Common myeloid progenitor, CD34-positive (primary cell): ENCODE measurements around the gene KIRREL3.

Source experiments
- CTCF ChIA-PET: fragments of 350-600 bp; sonication (Branson Sonifier 250); formaldehyde crosslinking; loops from one replicate; lab custom pipeline; 2021; ENCODE audit warnings: antibody characterized with exemption; lab: Charles Lee
- POLR2A ChIA-PET: fragments of 350-600 bp; sonication (Branson Sonifier 250); formaldehyde crosslinking; loops from one replicate; lab custom pipeline; 2021; ENCODE audit warnings: antibody characterized with exemption; lab: Charles Lee
- DNase-seq, 3 donors: peaks; one replicate each; pipeline versions ENCODE4 v3.0.0 to v3.0.0-alpha.2; 2013
- H3K27ac ChIP-seq, 2 experiments: 1 replicate in 1 of 2; 2 replicates in 1 of 2; pipeline ENCODE4 v1.7.0; 2013; ENCODE audit warnings: inconsistent platforms in 2 of 2, low read length in 2 of 2, mild to moderate bottlenecking in 2 of 2, low read depth in 1 of 2, moderate library complexity in 1 of 2; ENCODE audit not compliant: severe bottlenecking in 2 of 2, insufficient read depth in 1 of 2, poor library complexity in 1 of 2
- H3K27me3 ChIP-seq, 5 experiments: replicated peaks in 2 of 5; 1 replicate in 3 of 5; 2 replicates in 2 of 5; pipeline versions ENCODE4 v1.6.1 to v1.7.0; 2013; ENCODE audit warnings: low read length in 4 of 5, mild to moderate bottlenecking in 2 of 5, moderate library complexity in 2 of 5, inconsistent platforms in 1 of 5; ENCODE audit not compliant: insufficient read depth in 5 of 5, control insufficient read depth in 4 of 5
- H3K36me3 ChIP-seq, 4 experiments: 1 replicate in 2 of 4; 2 replicates in 2 of 4; pipeline versions ENCODE4 v1.6.1 to v1.7.0; 2013; ENCODE audit warnings: low read length in 3 of 4, control low read depth in 1 of 4, mild to moderate bottlenecking in 1 of 4; ENCODE audit not compliant: control insufficient read depth in 4 of 4, insufficient read depth in 4 of 4
- H3K4me1 ChIP-seq, 4 experiments: 1 replicate in 3 of 4; 2 replicates in 1 of 4; pipeline versions ENCODE4 v1.6.1 to v1.7.1; 2013; ENCODE audit warnings: low read length in 3 of 4, mild to moderate bottlenecking in 3 of 4, control low read depth in 1 of 4, inconsistent platforms in 1 of 4, moderate library complexity in 1 of 4; ENCODE audit not compliant: control insufficient read depth in 4 of 4, insufficient read depth in 4 of 4; ENCODE audit errors: control extremely low read depth in 1 of 4
- H3K4me3 ChIP-seq, 7 experiments: 1 replicate in 4 of 7; 2 replicates in 3 of 7; pipeline versions ENCODE4 v1.5.1 to v1.7.0; 2013; ENCODE audit warnings: mild to moderate bottlenecking in 7 of 7, low read length in 6 of 7, moderate library complexity in 6 of 7, inconsistent platforms in 2 of 7, low read depth in 2 of 7, control low read depth in 1 of 7; ENCODE audit not compliant: insufficient read depth in 4 of 7, control insufficient read depth in 1 of 7; ENCODE audit errors: extremely low read depth in 1 of 7
- H3K9me3 ChIP-seq, 5 experiments: 1 replicate in 4 of 5; 2 replicates in 1 of 5; pipeline versions ENCODE4 v1.6.1 to v1.7.1; 2013; ENCODE audit warnings: low read length in 4 of 5, mild to moderate bottlenecking in 2 of 5, inconsistent platforms in 1 of 5, low read depth in 1 of 5, moderate library complexity in 1 of 5; ENCODE audit not compliant: control insufficient read depth in 4 of 5, insufficient read depth in 2 of 5; ENCODE audit errors: control extremely low read depth in 1 of 5
- WGBS: methylation state at CpG from one replicate; pipeline ENCODE4 v1.1.5; 2013; ENCODE audit not compliant: insufficient coverage; 5-methylcytosine and 5-hydroxymethylcytosine counted together

KIRREL3 gene

DNA sequence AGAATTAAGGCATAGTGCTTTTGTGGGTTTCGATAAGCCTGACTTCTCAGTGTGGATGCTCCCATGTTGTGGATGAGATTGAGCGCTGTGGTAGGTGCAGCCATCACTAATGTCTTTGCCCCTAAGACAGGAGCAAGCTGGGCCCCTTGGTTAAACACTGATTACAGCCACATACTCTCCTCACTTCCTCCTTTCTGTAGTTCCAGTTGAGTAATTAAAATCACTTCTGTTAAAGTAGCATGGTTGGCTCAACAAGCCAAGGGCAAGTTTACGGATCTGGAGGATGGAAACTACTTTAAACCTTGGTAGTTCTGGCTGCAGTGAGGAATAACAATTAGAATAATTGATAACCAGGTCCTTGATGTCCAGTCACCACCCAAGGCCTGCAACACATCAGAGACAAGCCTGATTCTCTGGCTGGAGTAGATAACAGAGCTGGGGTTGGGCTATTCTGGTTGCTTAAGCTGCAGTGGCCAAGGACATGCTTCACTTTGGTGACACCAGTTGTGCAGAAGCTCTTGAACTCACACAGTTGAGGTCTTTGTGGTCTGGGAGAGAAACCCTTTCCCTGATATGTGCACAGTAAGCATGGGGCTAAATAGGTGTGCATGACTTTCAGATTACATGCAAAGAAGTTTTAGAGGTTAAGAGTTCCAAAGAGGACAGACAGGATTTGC lies 81.3 kb downstream of the KIRREL3 start:
- ChIA-PET CTCF (no interaction called here), POLR2A (interaction anchor here (0.6 kb wide), 1 partner anchor 154 kb away, joined by 3 read pairs; no protein-coding TSS in a partner anchor)
- 73% methylated on average over 2 of the region's 3 CpGs for WGBS
- Histone ChIP-seq H3K27ac (no peak overlapping the region), H3K27me3 (no peaks in the 10 kb centered on the region), H3K36me3 (no peaks in the 10 kb centered on the region), H3K4me3 (no peak overlapping the region), H3K9me3 (peaks cover 0 to 2% (median 0%) of the 10 kb centered on the region in 5 experiments), H3K4me1 (no peaks in the 10 kb centered on the region)
- DNase-seq: no peak

DNA sequence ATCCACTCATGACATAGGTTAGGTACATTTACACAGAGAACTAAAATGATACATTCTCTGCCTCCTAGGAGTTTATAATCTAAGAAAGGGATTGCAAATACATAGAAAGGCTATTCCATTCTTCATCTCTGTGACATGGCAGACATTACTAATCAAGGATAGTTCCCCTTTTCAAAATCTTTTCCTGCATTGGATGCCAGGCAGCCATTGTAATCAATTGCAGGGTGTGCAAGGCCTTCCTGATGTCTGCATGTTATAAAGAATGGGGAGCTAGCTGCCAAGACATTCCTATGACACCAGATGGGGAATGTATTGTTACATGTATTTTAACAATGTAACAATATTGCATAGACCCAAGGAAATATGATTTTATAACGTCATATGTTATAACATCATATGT lies 82.0 kb downstream of the KIRREL3 start:
- no CpG with 5 or more reads among the region's 1 CpG for WGBS
- Histone ChIP-seq H3K27me3 (no peaks in the 10 kb centered on the region), H3K9me3 (peaks cover 0 to 2% (median 0%) of the 10 kb centered on the region in 5 experiments), H3K4me1 (no peaks in the 10 kb centered on the region), H3K36me3 (no peaks in the 10 kb centered on the region), H3K4me3 (no peak overlapping the region), H3K27ac (no peak overlapping the region)
- POLR2A ChIA-PET: no interaction called here
- CTCF ChIA-PET: no interaction called here
- DNase-seq: no peak

DNA sequence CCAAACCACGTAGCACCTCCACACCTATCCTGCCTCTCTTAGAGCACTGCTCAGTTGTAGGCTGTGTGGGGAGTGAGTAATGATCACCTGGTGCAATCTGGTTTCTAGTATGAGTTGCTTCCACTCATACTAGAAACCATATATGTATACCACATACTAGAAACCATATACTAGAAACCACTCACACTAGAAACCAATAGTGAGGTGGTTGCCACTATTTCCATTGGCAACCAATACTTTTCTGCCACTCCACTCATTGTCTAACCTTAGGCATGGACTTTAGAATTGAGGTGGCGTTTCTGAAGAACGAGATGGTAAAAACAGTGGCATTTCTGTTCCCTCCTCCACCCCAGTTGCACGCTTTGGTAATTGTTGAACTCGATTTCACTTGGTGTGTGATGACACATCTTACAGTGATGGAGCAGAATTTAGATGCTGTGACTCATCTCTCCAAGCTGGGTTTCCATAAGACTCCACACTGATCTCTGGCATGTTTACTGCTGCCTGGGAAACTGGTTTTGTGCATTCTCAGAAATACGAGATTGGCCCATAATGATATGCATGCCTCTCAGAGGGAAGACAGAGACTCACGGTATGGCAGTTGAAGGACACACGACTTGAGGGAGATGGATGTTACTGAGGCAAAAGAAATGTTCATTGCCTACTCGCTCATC lies 82.9 kb downstream of the KIRREL3 start:
- Histone ChIP-seq H3K9me3 (peaks cover 0 to 2% (median 0%) of the 10 kb centered on the region in 5 experiments), H3K4me1 (no peaks in the 10 kb centered on the region), H3K36me3 (no peaks in the 10 kb centered on the region), H3K4me3 (no peak overlapping the region), H3K27ac (no peak overlapping the region), H3K27me3 (no peaks in the 10 kb centered on the region)
- 98% methylated on average over 6 of the region's 9 CpGs for WGBS
- no peak for DNase-seq
- ChIA-PET POLR2A (no interaction called here), CTCF (no interaction called here)

DNA sequence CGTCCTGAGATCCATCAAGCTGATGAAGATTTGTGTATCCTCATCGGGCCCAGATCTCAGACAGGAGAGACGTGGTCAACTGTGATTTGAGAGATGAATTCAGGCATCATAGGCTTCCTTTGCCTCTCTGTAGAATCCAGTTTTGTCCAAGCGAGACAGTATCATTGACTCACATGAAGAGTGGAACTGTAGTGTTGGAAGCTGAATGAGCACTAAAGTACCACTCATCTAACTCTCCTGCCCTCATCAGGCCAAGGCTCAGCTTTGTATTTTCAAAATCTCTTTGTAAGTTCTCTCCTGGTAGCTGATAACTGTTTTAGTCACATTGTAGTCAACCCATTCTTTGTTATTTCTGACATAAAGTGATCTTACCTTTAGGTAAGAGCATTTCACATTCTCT lies 85.1 kb downstream of the KIRREL3 start:
- CTCF ChIA-PET: no interaction called here
- WGBS: 100% methylated on average over 3 of the region's 4 CpGs
- DNase-seq: no peak
- H3K36me3 ChIP-seq: no peaks in the 10 kb centered on the region
- POLR2A ChIA-PET: no interaction called here
- H3K27ac ChIP-seq: no peak overlapping the region
- H3K27me3 ChIP-seq: no peaks in the 10 kb centered on the region
- no peak overlapping the region for H3K4me3 ChIP-seq
- H3K4me1 ChIP-seq: no peaks in the 10 kb centered on the region
- H3K9me3 ChIP-seq: peaks cover 0 to 2% (median 0%) of the 10 kb centered on the region in 5 experiments

DNA sequence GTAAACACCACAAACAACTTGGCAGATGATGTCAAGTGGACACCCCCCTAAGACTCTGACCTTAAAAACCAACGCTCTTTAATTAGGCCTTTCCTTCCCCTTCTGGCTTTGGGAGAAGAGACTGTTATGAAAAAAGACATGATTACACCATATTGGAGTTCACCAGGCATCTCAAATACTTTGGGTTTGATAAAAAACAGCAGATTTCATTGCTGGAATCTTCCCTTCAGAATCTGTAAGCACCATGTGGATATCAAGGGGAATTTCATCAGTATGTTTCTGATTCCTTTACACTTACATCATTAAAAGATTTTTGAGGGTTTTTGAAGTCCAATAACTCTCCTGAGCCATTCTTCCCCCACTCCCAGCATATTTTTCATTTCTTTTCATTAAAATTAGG lies 85.6 kb downstream of the KIRREL3 start:
- peaks cover 0 to 2% (median 0%) of the 10 kb centered on the region in 5 experiments for H3K9me3 ChIP-seq
- 100% methylated on average over 1 of the region's 1 CpG for WGBS
- DNase-seq: no peak
- H3K4me1 ChIP-seq: no peaks in the 10 kb centered on the region
- POLR2A ChIA-PET: no interaction called here
- no peak overlapping the region for H3K4me3 ChIP-seq
- H3K27ac ChIP-seq: no peak overlapping the region
- CTCF ChIA-PET: no interaction called here
- no peaks in the 10 kb centered on the region for H3K27me3 ChIP-seq
- no peaks in the 10 kb centered on the region for H3K36me3 ChIP-seq

DNA sequence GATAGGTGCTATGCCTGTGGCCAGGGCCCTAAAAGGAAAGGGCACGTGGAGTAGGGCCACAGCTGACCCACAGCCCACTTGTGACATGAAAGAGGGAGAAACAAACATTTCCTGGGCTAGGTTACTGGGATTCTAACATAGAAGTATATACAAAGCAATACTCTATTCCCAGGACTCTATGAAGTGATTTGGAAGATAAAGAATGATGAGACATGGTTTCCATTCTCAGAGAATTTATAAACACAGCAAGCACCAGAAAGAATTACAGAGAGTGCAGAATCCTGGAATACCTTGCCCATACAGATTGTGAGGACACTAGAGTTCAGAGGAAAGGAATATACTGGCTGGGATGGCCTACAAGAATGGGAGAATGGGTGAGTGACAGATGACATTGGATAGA lies 86.4 kb downstream of the KIRREL3 start:
- no peak for DNase-seq
- Histone ChIP-seq H3K4me1 (no peaks in the 10 kb centered on the region), H3K27me3 (no peaks in the 10 kb centered on the region), H3K9me3 (peaks cover 0 to 2% (median 0%) of the 10 kb centered on the region in 5 experiments), H3K4me3 (no peak overlapping the region), H3K27ac (no peak overlapping the region), H3K36me3 (no peaks in the 10 kb centered on the region)
- WGBS: no CpG with 5 or more reads among the region's 1 CpG
- ChIA-PET CTCF (no interaction called here), POLR2A (no interaction called here)

DNA sequence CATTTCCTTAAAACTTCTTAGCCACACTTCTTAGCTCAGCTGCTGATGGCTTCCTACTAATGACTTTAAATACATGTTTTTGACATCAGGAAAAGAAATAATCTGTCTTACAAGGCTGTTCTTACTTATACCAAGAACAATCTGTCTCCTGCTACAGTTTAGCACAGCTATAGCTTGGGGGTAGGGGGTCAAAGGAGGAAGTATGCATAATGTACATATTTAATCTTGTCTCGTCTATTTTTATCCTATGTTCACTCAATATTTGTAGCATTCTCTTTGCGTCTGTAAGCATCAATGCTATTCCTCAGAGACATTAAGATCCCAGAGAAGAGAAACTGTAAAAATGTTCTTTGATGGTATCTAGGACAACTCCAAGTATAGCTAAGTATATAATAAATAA lies 96.0 kb downstream of the KIRREL3 start:
- ChIA-PET POLR2A (interaction anchor here (0.6 kb wide), 1 partner anchor 83 kb away, joined by 3 read pairs; no protein-coding TSS in a partner anchor), CTCF (no interaction called here)
- no peaks in the 10 kb centered on the region for H3K9me3 ChIP-seq
- peaks cover 0 to 6% (median 0%) of the 10 kb centered on the region in 5 experiments for H3K27me3 ChIP-seq
- no peaks in the 10 kb centered on the region for H3K4me1 ChIP-seq
- no peak overlapping the region for H3K4me3 ChIP-seq
- no CpG with 5 or more reads among the region's 2 CpGs for WGBS
- no peaks in the 10 kb centered on the region for H3K36me3 ChIP-seq
- DNase-seq: no peak
- no peak overlapping the region for H3K27ac ChIP-seq
